GM12874 (cell line): ENCODE results near the gene CDKN2AIP.

Source experiments
- TF ChIP-seq, protein P1 (sequence below): IDR thresholded peaks from 2 replicates; pipeline ENCODE4 v1.5.1; 2011; ENCODE audit warnings: low read depth, mild to moderate bottlenecking, control low read depth, low read length, moderate library complexity; ENCODE audit not compliant: insufficient read depth

Gene CDKN2AIP

DNA sequence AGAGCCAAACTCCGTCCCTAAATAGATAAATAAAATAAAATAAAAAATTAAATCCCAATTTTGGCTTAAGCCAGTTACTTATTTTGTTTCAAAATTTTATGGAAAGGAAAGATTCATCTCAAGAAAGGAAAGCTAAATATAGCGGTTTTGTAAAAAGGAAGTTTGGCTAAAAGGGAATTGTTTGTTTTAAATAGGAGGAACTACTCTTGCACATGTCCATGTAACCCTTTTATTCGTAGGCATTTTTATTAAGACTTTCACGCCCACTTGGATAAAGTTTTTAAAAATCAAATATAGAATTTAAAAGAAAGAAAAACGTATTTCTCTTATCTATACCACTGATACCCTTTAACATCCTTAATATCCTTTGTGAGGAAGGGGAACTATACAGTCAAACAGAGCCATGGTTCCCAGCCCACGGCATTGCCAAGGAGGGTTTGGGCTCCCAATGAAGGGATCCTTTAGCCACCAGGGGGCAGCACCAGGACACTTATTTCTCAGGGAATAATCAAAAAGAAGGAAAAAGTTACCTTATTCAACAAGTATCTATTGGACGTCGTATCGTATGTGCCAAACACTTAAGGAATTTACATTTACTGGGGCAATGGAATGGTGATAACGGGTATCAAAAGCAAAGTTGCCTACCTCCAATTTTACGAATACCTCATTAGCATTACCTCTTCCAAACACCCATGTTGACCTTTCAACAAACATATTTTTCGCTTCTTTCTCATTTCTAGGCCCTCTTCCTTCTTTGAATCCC lies 27.7 kb downstream of the CDKN2AIP start:
- TF ChIP-seq, protein P1, sequence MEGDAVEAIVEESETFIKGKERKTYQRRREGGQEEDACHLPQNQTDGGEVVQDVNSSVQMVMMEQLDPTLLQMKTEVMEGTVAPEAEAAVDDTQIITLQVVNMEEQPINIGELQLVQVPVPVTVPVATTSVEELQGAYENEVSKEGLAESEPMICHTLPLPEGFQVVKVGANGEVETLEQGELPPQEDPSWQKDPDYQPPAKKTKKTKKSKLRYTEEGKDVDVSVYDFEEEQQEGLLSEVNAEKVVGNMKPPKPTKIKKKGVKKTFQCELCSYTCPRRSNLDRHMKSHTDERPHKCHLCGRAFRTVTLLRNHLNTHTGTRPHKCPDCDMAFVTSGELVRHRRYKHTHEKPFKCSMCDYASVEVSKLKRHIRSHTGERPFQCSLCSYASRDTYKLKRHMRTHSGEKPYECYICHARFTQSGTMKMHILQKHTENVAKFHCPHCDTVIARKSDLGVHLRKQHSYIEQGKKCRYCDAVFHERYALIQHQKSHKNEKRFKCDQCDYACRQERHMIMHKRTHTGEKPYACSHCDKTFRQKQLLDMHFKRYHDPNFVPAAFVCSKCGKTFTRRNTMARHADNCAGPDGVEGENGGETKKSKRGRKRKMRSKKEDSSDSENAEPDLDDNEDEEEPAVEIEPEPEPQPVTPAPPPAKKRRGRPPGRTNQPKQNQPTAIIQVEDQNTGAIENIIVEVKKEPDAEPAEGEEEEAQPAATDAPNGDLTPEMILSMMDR = peak; percentile 69

DNA sequence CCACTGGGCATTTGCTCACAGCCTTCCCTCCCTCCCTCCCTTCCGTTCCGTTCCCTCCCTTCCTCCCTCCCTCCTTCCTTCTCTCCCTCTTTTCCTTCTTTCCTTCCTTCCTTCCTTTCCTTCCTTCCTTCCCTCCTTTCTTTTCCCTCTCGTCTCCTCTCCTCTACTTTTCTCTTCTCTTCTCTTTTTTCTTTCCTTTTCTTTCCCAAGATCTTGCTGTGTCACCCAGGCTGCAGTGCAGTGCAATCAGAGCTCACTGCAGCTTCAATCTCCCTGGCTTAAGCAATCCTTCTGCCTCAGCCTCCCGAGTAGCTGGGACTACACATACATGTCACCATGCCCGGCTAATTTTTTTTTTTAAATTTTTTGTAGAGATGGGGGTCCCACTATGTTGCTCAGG lies 33.7 kb downstream of the CDKN2AIP start:
- TF ChIP-seq, protein P1 = no peak

DNA sequence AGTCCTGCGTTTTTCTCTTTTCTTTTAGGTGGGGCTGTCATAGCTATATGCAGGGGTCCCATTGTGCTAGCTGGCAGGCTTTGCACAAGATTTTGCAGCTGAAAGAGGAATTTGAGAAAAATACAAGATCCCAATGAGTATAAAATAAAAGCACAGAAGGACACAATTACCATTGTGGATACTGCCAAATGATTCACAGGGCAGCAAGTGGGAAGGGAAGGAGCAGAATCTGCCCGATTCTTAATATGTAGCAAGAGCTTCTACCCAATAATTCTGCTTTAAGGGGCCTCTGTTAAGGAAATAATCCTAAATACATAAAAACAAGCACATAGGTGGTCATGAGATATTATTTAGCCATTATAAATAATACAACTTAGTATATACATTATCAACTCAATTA lies 34.5 kb downstream of the CDKN2AIP start:
- TF ChIP-seq, protein P1 = no peak

DNA sequence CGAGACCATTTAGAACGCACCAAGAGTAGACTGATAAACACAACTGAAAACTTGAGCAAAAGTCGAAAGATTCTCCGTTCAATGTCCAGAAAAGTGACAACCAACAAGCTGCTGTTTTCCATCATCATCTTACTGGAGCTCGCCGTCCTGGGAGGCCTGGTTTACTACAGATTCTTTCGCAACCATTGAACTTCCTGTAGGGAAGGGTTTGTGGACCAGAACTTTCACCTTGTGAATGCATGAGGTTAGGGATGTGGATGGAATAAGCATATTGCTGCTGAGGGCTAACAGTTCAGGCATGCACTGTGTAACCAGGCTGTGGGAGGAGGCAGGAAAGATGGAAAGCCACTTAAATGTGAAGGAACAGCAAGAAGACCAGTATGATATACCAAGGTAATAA lies 39.6 kb downstream of the CDKN2AIP start:
- TF ChIP-seq, protein P1 = no peak

DNA sequence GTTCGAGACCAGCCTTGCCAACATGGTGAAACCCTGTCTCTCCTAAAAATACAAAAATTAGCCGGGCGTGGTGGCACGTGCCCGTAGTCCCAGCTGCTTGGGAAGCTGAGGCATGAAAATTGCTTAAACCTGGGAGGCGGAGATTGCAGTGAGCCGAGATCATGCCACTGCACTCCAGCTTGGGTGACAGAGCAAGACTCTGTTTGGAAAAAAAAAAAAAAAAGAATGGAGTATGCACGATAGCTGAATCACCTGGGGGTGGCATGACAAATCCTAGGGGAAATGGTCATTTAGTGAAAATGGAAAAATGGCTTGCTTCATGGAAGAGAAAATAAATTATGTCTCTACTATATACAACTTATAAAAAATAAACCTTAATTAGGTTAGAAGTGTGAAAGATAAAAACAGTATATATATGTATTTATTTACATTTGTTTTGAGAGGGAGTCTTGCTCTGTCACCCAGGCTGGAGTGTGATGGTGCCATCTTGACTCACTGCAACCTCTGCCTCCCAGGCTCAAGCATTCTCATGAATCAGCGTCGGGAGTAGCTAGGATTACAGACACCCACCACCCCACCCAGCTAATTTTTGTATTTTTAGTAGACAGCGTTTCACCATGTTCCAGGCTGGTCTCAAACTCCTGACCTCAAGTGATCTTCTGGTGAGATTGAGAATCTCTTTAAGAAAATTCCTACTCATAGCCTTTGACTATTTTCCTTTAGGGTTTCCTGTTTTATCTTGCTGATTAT lies 41.1 kb downstream of the CDKN2AIP start:
- TF ChIP-seq, protein P1 = no peak

DNA sequence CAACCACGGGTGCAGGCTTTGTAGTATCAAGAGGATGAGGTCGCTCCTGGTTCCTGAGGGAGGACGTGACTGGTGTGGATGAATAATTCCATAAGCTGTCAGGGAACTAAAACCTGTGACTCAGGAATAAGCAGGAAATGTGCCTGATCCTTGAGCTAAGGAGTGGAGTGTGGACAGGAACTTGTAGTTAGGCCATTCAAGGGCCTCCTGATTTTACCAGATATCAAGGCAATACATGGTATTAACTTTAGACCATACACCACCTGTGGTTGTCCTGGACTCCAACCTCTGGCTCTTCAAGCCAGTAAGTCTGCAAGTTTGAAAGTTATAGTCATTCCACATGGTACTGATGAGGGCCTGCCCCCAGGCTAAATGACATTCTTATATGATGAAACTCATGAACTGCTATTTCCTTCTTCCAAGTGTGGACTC lies 48.4 kb downstream of the CDKN2AIP start:
- TF ChIP-seq, protein P1 = no peak

DNA sequence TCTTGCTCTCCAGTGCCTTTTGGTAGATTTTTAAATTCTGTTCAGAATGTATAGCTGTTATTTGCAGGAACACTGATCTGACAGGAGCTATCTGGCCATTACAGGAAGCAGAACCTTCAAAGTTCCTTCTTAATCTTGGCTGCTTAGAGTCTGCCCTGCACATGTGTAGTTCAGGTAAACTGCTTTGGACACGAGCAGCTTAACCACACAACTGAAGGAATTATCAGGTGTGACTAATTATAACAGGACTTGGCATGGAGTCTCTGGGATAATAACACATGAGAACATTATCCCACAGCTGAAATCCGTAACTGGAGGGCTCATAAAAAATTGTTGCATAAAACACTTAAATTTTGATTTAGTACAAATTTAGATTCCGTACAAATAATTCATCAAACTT lies 48.8 kb downstream of the CDKN2AIP start:
- TF ChIP-seq, protein P1 = no peak
